Neural progenitor cell (in vitro differentiated cells): ENCODE measurements around the gene DENND2D. TPM values are rescaled to one million over a fixed set of nuclear protein-coding genes. Genes with fewer than 3 reads are reported as not detected.

Experiments
- DNase-seq: peaks from one replicate; pipeline ENCODE4 v3.0.0-alpha.2; 2016; ENCODE audit warnings: low spot score
- H2AFZ ChIP-seq: fragments of 200-600 bp; sonication (generic); replicated peaks from 2 replicates; pipeline ENCODE4 v1.6.1; 2016; ENCODE audit warnings: antibody characterized with exemption
- H3F3A ChIP-seq: fragments of 200-600 bp; sonication (generic); 2 replicates; pipeline ENCODE4 v1.6.1; 2016; ENCODE audit warnings: antibody characterized with exemption, low read depth
- H3K27ac ChIP-seq: fragments of 200-600 bp; sonication (generic); 2 replicates; pipeline ENCODE4 v1.5.1; 2016; ENCODE audit warnings: mild to moderate bottlenecking
- H3K27me3 ChIP-seq: fragments of 200-600 bp; sonication (generic); 2 replicates; pipeline ENCODE4 v1.6.1; 2016; ENCODE audit warnings: mild to moderate bottlenecking, moderate library complexity
- H3K36me3 ChIP-seq: fragments of 200-600 bp; sonication (generic); 2 replicates; pipeline ENCODE4 v1.5.1; 2016
- H3K4me1 ChIP-seq: fragments of 200-600 bp; sonication (generic); 2 replicates; pipeline ENCODE4 v1.6.1; 2016; ENCODE audit warnings: mixed run types
- H3K4me2 ChIP-seq: fragments of 200-600 bp; sonication (generic); 2 replicates; pipeline ENCODE4 v1.6.1; 2016
- H3K4me3 ChIP-seq: fragments of 200-600 bp; sonication (generic); 2 replicates; pipeline ENCODE4 v1.5.1; 2016
- H3K79me2 ChIP-seq: fragments of 200-600 bp; sonication (generic); 2 replicates; pipeline ENCODE4 v1.6.1; 2016; ENCODE audit warnings: low read depth
- H3K9ac ChIP-seq: fragments of 200-600 bp; sonication (generic); 2 replicates; pipeline ENCODE4 v1.6.1; 2016
- H3K9me3 ChIP-seq: fragments of 200-600 bp; sonication (generic); 2 replicates; pipeline ENCODE4 v1.5.1; 2016; ENCODE audit warnings: low read depth
- H4K20me1 ChIP-seq: fragments of 200-600 bp; sonication (generic); 2 replicates; pipeline ENCODE4 v1.6.1; 2016; ENCODE audit warnings: low read depth
- H3K27ac Mint-ChIP-seq: 3 replicates; pipeline ENCODE4 v1.8.0; 2021; ENCODE audit warnings: mixed read lengths
- H3K27me3 Mint-ChIP-seq: 2 replicates; pipeline ENCODE4 v1.8.0; 2022; ENCODE audit warnings: low read depth, mild to moderate bottlenecking, inconsistent platforms, moderate library complexity, mixed read lengths; ENCODE audit not compliant: insufficient read depth
- H3K36me3 Mint-ChIP-seq: 3 replicates; pipeline ENCODE4 v1.8.0; 2021; ENCODE audit warnings: mixed read lengths
- H3K4me1 Mint-ChIP-seq: 3 replicates; pipeline ENCODE4 v1.8.0; 2021; ENCODE audit warnings: mixed read lengths
- H3K4me3 Mint-ChIP-seq: 3 replicates; pipeline ENCODE4 v1.8.0; 2021; ENCODE audit warnings: mild to moderate bottlenecking, moderate library complexity, mixed read lengths
- H3K9me3 Mint-ChIP-seq: 3 replicates; pipeline ENCODE4 v1.8.0; 2020; ENCODE audit warnings: mixed read lengths
- CTCF ChIP-seq: fragments of 200-600 bp; sonication (generic); IDR thresholded peaks from 2 replicates; pipeline ENCODE4 v1.5.1; 2017; ENCODE audit warnings: antibody characterized with exemption, mild to moderate bottlenecking
- EZH2 ChIP-seq: fragments of 200-600 bp; sonication (generic); IDR thresholded peaks from 2 replicates; pipeline ENCODE4 v1.6.1; 2017; ENCODE audit warnings: antibody characterized with exemption, mild to moderate bottlenecking, moderate library complexity
- EZH2phosphoT487 ChIP-seq: fragments of 200-600 bp; sonication (generic); IDR thresholded peaks from 2 replicates; pipeline ENCODE4 v1.6.1; 2017; ENCODE audit warnings: antibody characterized with exemption
- total RNA-seq: library from RNA; depleted of rRNA; stranded (reverse); fragments of >200 nt; gene quantifications from 2 replicates; pipeline ENCODE4 v1.2.3, GENCODE V29; 2015; ENCODE audit warnings: low replicate concordance

Gene DENND2D
- total RNA-seq, 1 donor from 2014 or later, result not detected

- H3K9me3 ChIP-seq, result no peaks in the 10 kb centered on the region
- H3F3A ChIP-seq, result no peaks in the 10 kb centered on the region
- Mint-ChIP-seq H3K4me1 (peaks cover 10% of the 10 kb centered on the region), H3K9me3 (no peaks in the 10 kb centered on the region), H3K27ac (no peak overlapping the region), H3K36me3 (peaks cover 9% of the 10 kb centered on the region), H3K4me3 (no peak overlapping the region), H3K27me3 (no peaks in the 10 kb centered on the region)
- no peak overlapping the region for H2AFZ ChIP-seq
- TF ChIP-seq EZH2phosphoT487 (no peak), EZH2 (no peak), CTCF (no peak)
- H3K27me3 ChIP-seq, result no peaks in the 10 kb centered on the region
- H4K20me1 ChIP-seq, result peaks cover 40% of the 10 kb centered on the region
- no peak overlapping the region for H3K4me2 ChIP-seq
- peaks cover 18% of the 10 kb centered on the region for H3K4me1 ChIP-seq
- peaks cover 4% of the 10 kb centered on the region for H3K36me3 ChIP-seq
- peaks cover 75% of the 10 kb centered on the region for H3K79me2 ChIP-seq
- H3K4me3 ChIP-seq, result no peak overlapping the region
- peak; percentile 6 for DNase-seq
- no peak overlapping the region for H3K9ac ChIP-seq
- no peak overlapping the region for H3K27ac ChIP-seq
Observed at GRCh38 chr1:111145542-111145941, 54.9 kb downstream of the DENND2D start.

GRCh38 chr1:111142356-111142975 lies 58.0 kb downstream of the DENND2D start:
- H2AFZ ChIP-seq, result no peak overlapping the region
- DNase-seq, result peak; percentile 13
- Mint-ChIP-seq H3K36me3 (peaks cover under 1% of the 10 kb centered on the region), H3K4me1 (peaks cover 19% of the 10 kb centered on the region), H3K9me3 (no peaks in the 10 kb centered on the region), H3K27ac (no peak overlapping the region), H3K27me3 (no peaks in the 10 kb centered on the region), H3K4me3 (peak overlapping the region; percentile 17)
- H3K27me3 ChIP-seq, result no peaks in the 10 kb centered on the region
- H3K4me1 ChIP-seq, result peaks cover 27% of the 10 kb centered on the region
- no peak overlapping the region for H3K4me3 ChIP-seq
- peak overlapping the region; percentile 76 for H3K4me2 ChIP-seq
- peaks cover 14% of the 10 kb centered on the region for H3F3A ChIP-seq
- H3K36me3 ChIP-seq, result peaks cover 2% of the 10 kb centered on the region
- H4K20me1 ChIP-seq, result peaks cover 37% of the 10 kb centered on the region
- H3K27ac ChIP-seq, result no peak overlapping the region
- H3K9ac ChIP-seq, result no peak overlapping the region
- H3K79me2 ChIP-seq, result peaks cover 87% of the 10 kb centered on the region
- H3K9me3 ChIP-seq, result no peaks in the 10 kb centered on the region
- no peak for TF ChIP-seq EZH2phosphoT487
- no peak for TF ChIP-seq EZH2
- no peak for TF ChIP-seq CTCF

- Histone ChIP-seq H3K4me1 (peaks cover 27% of the 10 kb centered on the region), H3K9me3 (no peaks in the 10 kb centered on the region), H3K79me2 (peaks cover 79% of the 10 kb centered on the region), H3K27ac (no peak overlapping the region), H3K4me3 (peak overlapping the region; percentile 75), H4K20me1 (peaks cover 37% of the 10 kb centered on the region), H3F3A (peaks cover 14% of the 10 kb centered on the region), H3K9ac (peak overlapping the region; percentile 51), H3K27me3 (no peaks in the 10 kb centered on the region), H2AFZ (no peak overlapping the region), H3K36me3 (peaks cover 6% of the 10 kb centered on the region), H3K4me2 (peak overlapping the region; percentile 76)
- peaks cover 2% of the 10 kb centered on the region for H3K36me3 Mint-ChIP-seq
- no peak for TF ChIP-seq EZH2
- TF ChIP-seq EZH2phosphoT487, result no peak
- no peak for TF ChIP-seq CTCF
- H3K27ac Mint-ChIP-seq, result no peak overlapping the region
- no peak for DNase-seq
- peak overlapping the region; percentile 100 for H3K4me3 Mint-ChIP-seq
- H3K9me3 Mint-ChIP-seq, result no peaks in the 10 kb centered on the region
- peaks cover 19% of the 10 kb centered on the region for H3K4me1 Mint-ChIP-seq
- no peaks in the 10 kb centered on the region for H3K27me3 Mint-ChIP-seq
Observed at GRCh38 chr1:111141245-111142220, 58.9 kb downstream of the DENND2D start.
